ENCODE results near the gene PTPRN2. TPM values are rescaled to one million over a fixed set of nuclear protein-coding genes. Genes with fewer than 3 reads are reported as not detected.
"Not testable (repeated sequence)": the region's sequence is repeated elsewhere in the genome, so short reads cannot be mapped to it uniquely, and the experiment has no call there.

The PTPRN2 gene
- total and polyA plus RNA-seq, 9 of the 15 experiments (the other 6 are each of a cell fraction or from before 2014, with no cell fraction given) = not detected

DNA sequence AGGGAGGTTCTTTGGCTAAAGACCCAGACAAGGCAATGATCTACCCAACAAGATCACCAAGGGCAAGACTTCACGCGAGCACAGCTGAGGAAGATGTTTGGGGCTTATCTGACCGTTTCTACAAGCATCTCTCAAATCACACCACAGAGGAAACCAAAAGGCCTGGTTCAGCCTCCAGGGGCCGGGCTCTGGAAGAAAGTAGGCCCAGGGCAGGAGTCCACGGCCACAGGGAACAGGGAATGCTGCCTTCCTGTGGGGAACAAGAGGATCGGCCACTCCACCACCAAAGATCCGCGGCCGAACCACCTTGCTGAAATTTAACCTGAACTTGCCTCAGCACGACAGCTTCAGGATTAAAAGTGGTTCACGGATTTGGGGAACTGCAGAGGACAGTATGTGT lies 332.5 kb downstream of the PTPRN2 start:
- CTCF ChIA-PET (ENCODE audit: low intra/inter-chr PET ratio) = no interaction called here
- peaks cover 9% of the 10 kb centered on the region; the same call in 1 of the 2 replicates for H4K20me1 ChIP-seq (replicated peaks; ENCODE audit: control insufficient read depth, insufficient read depth, low read length)
- in situ Hi-C loops (cut with MboI) = no loop called here
- POLR2A ChIA-PET = no interaction called here
- H3K9ac ChIP-seq (ENCODE audit: insufficient read depth in 1 of 2, low read depth in 2 of 2, low read length in 2 of 2) = no peak overlapping the region
- H3K27me3 ChIP-seq (ENCODE audit: control insufficient read depth in 2 of 2, insufficient read depth in 2 of 2, low read length in 2 of 2) = peaks cover 21 to 59% of the 10 kb centered on the region in 2 experiments; a peak in 3 of 5 replicates
- TF ChIP-seq EP400 (IDR thresholded peaks at IDR 0.05) (no peak), POU5F1 (IDR thresholded peaks at IDR 0.05; ENCODE audit: borderline replicate concordance, low read depth, low read length, partially characterized antibody) (no peak), SRSF3 (IDR thresholded peaks at IDR 0.05; ENCODE audit: insufficient read depth, low read length) (no peak)
- TF ChIP-seq, protein P1, sequence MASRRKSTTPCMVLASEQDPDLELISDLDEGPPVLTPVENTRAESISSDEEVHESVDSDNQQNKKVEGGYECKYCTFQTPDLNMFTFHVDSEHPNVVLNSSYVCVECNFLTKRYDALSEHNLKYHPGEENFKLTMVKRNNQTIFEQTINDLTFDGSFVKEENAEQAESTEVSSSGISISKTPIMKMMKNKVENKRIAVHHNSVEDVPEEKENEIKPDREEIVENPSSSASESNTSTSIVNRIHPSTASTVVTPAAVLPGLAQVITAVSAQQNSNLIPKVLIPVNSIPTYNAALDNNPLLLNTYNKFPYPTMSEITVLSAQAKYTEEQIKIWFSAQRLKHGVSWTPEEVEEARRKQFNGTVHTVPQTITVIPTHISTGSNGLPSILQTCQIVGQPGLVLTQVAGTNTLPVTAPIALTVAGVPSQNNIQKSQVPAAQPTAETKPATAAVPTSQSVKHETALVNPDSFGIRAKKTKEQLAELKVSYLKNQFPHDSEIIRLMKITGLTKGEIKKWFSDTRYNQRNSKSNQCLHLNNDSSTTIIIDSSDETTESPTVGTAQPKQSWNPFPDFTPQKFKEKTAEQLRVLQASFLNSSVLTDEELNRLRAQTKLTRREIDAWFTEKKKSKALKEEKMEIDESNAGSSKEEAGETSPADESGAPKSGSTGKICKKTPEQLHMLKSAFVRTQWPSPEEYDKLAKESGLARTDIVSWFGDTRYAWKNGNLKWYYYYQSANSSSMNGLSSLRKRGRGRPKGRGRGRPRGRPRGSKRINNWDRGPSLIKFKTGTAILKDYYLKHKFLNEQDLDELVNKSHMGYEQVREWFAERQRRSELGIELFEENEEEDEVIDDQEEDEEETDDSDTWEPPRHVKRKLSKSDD (conservative IDR thresholded peaks at IDR 0.05; ENCODE audit: low read length) = no peak
- TF ChIP-seq, protein P2, sequence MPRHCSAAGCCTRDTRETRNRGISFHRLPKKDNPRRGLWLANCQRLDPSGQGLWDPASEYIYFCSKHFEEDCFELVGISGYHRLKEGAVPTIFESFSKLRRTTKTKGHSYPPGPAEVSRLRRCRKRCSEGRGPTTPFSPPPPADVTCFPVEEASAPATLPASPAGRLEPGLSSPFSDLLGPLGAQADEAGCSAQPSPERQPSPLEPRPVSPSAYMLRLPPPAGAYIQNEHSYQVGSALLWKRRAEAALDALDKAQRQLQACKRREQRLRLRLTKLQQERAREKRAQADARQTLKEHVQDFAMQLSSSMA (CRISPR knock-in tag; IDR thresholded peaks at IDR 0.05) = no peak
- no peak overlapping the region for H3K4me3 ChIP-seq
- H3K4me2 ChIP-seq (ENCODE audit: insufficient read depth, low read length) = no peak overlapping the region
- intact Hi-C loops (cut with micrococcal nuclease) = no loop called here
- 0% methylated on average over 11 of the region's 11 CpGs for WGBS (ENCODE audit: insufficient coverage, low coverage, missing lambda C conversion rate)
- H3K36me3 ChIP-seq (ENCODE audit: control insufficient read depth, insufficient read depth, low read length) = no peaks in the 10 kb centered on the region
- no peaks in the 10 kb centered on the region for H3K4me1 ChIP-seq (replicated peaks in 1 of 2; ENCODE audit: control insufficient read depth in 2 of 2, insufficient read depth in 2 of 2, low read length in 2 of 2)
- H3K9me1 ChIP-seq (ENCODE audit: control insufficient read depth, insufficient read depth, low read length) = no peaks in the 10 kb centered on the region
- no peak; the same call in 2 of the 3 replicates for ATAC-seq
- no peaks in the 10 kb centered on the region for H3K79me2 ChIP-seq (ENCODE audit: control insufficient read depth, insufficient read depth, low read length)
- no peak overlapping the region for H2AFZ ChIP-seq (ENCODE audit: low read depth, low read length)
- no TSS peak for BruUV-seq (replicated peaks)
- no peak overlapping the region for H3K27ac ChIP-seq (ENCODE audit: extremely low read depth, low read depth, low read length)
- FAIRE-seq = no peak
- DNase-seq (ENCODE audit: extremely low read depth in 1 of 4, low spot score in 3 of 4) = no peak
- no peaks in the 10 kb centered on the region for H3K9me3 ChIP-seq (replicated peaks; ENCODE audit: control insufficient read depth, insufficient read depth, low read depth, low read length)

DNA sequence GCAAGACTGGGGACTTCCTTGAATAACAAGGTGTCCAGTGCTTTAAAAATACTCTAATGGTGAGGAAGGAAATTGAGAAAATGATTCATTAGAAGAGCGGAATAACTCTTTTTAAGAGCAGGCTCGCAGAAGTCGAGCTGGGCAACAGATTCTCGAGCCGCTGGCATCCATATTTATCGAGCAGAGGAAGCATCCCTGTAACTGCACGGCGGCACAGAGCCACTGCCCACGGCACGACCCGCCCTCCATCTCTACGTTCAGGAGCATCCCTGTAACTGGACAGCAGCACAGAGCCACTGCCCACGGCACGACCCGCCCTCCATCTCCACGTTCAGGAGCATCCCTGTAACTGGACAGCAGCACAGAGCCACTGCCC lies 334.0 kb downstream of the PTPRN2 start:
- H3K36me3 ChIP-seq (ENCODE audit: control insufficient read depth, insufficient read depth, low read length); H3K4me3 ChIP-seq; H4K20me1 ChIP-seq (replicated peaks; ENCODE audit: control insufficient read depth, insufficient read depth, low read length); BruUV-seq (replicated peaks); ATAC-seq; H3K27ac ChIP-seq (ENCODE audit: extremely low read depth, low read depth, low read length); FAIRE-seq; in situ Hi-C loops (cut with MboI); H3K79me2 ChIP-seq (ENCODE audit: control insufficient read depth, insufficient read depth, low read length); DNase-seq (ENCODE audit: extremely low read depth in 1 of 4, low spot score in 3 of 4); intact Hi-C loops (cut with micrococcal nuclease); POLR2A ChIA-PET; H3K9me3 ChIP-seq (replicated peaks; ENCODE audit: control insufficient read depth, insufficient read depth, low read depth, low read length); H2AFZ ChIP-seq (ENCODE audit: low read depth, low read length); H3K4me2 ChIP-seq (ENCODE audit: insufficient read depth, low read length); H3K9ac ChIP-seq (ENCODE audit: insufficient read depth in 1 of 2, low read depth in 2 of 2, low read length in 2 of 2); CTCF ChIA-PET (ENCODE audit: low intra/inter-chr PET ratio); H3K4me1 ChIP-seq (replicated peaks in 1 of 2; ENCODE audit: control insufficient read depth in 2 of 2, insufficient read depth in 2 of 2, low read length in 2 of 2); H3K9me1 ChIP-seq (ENCODE audit: control insufficient read depth, insufficient read depth, low read length): not testable (repeated sequence)
- H3K27me3 ChIP-seq (ENCODE audit: control insufficient read depth in 2 of 2, insufficient read depth in 2 of 2, low read length in 2 of 2) = peaks cover 18 to 44% of the 10 kb centered on the region in 2 experiments; a peak in 3 of 5 replicates
- WGBS (ENCODE audit: insufficient coverage, low coverage, missing lambda C conversion rate) = under 1% methylated on average over 9 of the region's 16 CpGs
